ENCODE data around the gene TRNAU1AP.
A peak's percentile ranks its signal among the peaks of the same experiment; 100 is the strongest.
"Not testable (repeated sequence)": the region's sequence is repeated elsewhere in the genome, so short reads cannot be mapped to it uniquely, and the experiment has no call there.

The TRNAU1AP gene

DNA sequence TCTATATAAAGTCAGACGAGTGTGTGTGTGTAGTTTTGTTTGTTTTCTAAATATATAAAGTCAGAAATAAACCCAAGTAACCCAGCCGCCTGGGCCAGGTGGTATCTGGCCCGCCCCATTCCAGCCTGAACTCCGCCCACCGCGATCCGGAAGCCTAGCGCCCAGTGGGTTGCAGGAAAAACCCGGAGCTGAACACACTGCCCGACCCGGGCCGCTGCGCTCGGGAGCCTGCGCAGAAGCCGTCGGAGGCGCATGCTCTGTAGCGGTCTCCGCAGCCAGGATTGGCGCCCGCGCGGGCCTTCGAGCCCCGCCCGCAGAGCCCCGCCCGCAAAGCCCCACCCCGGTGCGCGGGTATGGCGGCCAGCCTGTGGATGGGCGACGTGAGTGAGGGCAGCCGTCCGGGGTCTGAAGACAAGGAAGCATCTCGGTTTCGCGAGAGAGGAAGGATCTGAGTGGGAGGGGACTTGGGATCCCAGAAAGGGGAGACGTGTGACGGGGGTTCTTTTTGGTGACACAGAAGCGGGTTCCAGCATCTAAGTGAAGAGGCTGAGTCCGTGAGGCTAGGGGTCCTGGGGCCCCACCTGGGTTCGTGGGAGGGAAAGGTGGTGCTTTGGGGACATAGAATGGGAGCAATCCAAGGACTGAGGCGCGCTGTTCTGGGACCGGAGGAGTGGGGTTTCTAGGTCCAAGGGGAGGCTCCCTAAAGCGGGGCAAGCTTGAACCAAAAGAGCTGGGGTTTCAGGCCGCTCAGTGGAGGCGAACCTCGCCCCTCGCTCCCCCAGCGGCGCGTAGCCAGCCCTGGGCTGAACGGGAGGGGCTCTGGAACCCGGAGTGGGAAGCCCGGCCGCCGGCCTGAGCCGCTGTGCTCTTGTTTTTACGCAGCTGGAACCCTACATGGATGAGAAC, at the start of gene TRNAU1AP:
TSS of gene TRNAU1AP (plus strand) at position 328 of the 906 bp plus-strand sequence. CDS start at position 354, 26 bp downstream.
- DNase-seq, result peak; percentile 96

DNA sequence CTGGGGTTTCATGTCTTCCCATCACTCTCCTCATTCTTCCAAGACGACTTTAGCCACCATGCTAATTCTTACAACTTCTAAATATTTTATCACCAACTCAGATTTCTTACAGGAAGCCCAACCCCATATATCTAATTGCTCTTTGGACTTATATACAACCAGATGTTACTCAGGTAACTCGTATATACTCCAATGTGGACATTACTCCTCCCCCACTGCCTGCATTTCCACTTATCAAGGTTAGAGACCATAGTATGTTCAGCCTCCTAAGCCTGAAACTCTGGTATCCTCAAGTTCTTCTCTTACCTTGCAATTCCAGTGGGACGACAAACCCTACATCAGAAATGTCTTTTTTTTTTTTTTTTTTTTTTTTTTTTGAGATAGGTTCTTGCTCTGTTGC, 49.8 kb upstream of the TRNAU1AP start:
- no peak for DNase-seq

GRCh38 chr1:28505406-28506187, 47.3 kb upstream of the TRNAU1AP start, which contains the start of gene RCC1:
Gene RCC1, plus strand, starts transcription at chr1:28506043. Its CDS starts 23,824 bp downstream, at chr1:28529867.
- DNase-seq, result peak; percentile 89

DNA sequence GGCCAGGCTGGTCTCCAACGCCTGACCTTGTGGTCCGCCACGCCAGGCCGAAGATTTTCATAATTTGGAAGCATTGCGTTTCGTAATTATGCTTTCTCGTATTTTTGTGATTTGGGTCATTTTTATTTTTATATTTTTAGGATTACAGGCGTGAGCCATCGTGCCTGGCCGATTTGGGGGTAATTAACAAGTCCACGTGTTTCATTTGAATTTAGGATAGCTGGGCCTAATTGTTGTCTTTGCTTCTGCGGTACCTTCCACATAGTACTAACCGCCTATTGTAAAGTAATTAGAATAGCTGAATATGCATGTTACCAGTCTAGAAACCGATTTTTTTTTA, 46.0 kb upstream of the TRNAU1AP start:
- no peak for DNase-seq

- DNase-seq, result no peak
Measured at GRCh38 chr1:28507247-28507645, 45.6 kb upstream of the TRNAU1AP start.

- no peak for DNase-seq
Measured at GRCh38 chr1:28507646-28508434, 45.0 kb upstream of the TRNAU1AP start.

- DNase-seq, result no peak
Measured at GRCh38 chr1:28508435-28508754, 44.5 kb upstream of the TRNAU1AP start.

DNA sequence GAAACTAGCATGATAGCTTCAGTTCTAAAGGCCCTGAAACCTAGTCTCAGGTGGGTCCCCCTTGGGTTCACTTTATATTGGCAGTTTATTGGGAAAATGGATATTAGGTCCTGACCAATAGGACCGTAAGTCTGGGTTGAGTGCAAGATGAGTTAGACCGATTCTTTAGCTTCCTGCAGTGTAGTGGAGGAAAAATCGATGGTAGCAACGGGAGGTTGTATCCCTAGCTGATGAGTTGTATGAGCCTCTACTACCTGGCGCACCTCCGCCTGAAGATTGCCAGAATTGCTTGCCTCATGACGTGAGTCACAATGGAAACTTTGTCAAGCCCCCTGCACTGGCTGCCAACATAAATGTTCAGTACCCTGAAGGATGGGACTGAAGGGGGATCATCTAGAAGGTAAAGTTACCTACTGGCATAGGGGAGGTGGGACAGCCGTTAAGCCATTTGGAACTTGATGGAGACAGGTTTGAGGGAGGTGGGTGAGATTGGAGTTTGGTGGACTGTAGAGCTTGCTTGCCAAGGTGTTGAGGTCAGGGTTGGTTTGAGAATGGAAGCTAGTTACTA, 43.1 kb upstream of the TRNAU1AP start:
- DNase-seq, result peak; percentile 44

GRCh38 chr1:28510273-28510969, 42.5 kb upstream of the TRNAU1AP start:
- no peak for DNase-seq

DNA sequence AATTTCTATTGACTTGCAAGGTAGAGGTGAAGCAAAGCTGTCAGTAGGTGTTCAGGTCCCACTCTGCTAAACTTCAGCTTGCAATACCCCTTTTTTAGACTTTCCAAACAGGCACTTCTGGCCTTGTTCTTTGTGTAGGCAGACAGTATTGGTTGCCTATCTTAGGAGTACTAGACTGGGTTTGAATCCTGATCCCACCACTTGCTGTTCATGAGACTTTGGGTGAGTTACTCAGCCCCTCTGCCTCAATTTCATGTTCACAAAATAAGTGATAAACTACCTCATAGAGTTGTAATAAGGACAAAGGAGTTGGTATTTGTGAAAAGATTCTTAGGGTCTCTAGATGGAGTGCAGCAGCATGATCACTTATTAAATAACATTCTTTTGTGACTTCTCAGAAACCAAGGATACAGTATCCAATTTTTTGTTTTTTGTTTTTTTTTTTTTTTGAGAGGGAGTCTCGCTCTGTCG, 41.9 kb upstream of the TRNAU1AP start:
- DNase-seq, result no peak

DNA sequence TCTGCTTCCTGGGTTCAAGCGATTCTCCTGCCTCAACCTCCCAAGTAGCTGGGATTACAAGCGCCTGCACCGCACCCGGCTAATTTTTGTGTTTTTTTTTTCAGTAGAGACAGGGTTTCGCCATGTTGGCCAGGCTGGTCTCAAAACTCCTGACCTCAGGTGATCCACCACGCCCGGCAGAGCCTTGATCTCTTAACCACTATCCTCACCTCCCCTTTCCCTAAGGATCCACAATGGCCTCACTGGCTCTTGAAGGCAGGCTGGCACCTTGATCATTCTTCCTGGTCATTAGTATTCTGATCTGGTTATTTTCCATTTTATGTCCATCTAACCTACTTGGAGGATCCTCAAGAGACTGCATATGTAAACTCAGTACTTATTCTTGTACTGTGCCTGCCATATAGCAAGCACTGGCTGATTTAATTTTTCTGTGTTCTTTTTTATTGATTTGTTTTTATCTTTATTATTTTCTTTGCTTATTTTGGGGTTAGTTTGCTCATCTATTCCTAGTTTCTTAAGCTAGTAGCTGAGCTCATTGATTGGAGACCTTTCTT, 40.8 kb upstream of the TRNAU1AP start:
- no peak for DNase-seq

GRCh38 chr1:28514445-28514933, 38.4 kb upstream of the TRNAU1AP start:
- DNase-seq, result not testable (repeated sequence)

DNA sequence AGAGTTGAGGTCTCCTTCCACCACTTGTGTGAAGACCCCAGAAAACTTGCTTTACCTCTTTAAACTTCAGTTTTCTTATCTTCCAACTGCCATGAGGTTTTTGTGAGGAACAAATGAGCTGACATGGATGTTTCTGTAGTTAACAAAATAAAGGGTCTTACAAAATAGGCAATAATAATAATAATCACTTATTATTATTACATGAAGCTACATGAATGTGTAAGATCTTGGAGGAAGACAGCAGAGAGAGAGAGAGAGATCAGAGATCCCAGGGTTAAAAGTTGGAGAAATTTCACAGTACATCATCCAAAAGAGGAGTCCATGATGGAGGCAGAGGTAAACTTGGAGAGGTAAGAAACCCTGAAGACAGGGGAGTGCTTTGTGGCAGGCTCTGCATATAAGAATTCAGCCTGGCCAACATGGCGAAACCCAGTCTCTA, 36.3 kb upstream of the TRNAU1AP start:
- no peak for DNase-seq

DNA sequence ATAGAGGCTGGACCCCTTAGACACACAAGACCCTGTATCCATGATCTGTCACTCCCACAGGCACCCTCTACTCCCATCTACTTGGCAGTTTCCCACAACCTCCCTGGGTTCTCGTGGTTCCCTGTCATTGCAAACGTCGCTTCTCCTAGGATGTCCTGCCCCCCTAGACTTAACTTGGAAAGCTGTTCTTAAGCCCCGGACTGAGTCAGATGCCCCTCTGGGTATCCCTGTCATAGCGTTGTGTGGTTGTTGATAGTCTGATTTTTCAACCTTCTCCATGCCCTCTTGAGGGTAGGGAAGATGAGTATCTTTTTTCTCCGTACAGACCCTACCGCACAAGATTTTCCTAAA, 35.3 kb upstream of the TRNAU1AP start:
- no peak for DNase-seq

- peak; percentile 92 for DNase-seq
Measured at GRCh38 chr1:28518000-28518744, 34.7 kb upstream of the TRNAU1AP start.

GRCh38 chr1:28518745-28519341, 34.0 kb upstream of the TRNAU1AP start:
- DNase-seq, result no peak

GRCh38 chr1:28519946-28520725, 32.7 kb upstream of the TRNAU1AP start:
- no peak for DNase-seq

GRCh38 chr1:28520796-28521195, 32.1 kb upstream of the TRNAU1AP start:
- DNase-seq, result not testable (repeated sequence)

DNA sequence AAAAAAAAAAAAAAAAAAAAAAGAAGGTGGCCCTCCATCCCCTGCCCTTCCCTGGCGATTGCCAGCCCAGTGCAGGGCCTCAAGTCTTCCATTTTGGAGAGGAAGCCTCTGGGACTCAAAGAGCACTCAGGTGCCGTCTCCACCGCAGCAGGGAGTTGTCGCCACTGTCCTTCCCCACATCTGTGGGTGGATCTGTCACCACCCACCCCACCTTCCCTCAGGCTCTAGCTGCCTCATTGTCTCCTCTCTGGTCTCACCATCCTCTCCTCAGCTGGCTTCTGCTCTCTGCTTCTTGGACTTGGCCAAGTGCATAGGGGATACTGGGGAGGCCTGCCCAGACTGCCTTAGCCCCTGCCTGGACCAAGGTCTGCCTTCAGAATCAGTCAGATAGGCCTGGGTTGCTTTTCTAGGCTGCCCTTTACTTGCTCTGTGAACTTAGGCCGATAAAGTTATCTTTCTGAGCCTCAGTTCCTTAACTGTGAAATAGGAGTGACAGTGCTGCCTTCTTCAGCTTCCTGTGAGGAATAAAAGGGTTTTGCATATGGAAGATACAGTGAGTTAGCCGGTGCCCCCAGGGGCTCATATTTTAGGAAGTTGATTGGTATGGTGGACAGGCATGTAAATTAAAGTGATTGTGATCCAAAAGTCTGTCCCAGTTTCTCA, 31.3 kb upstream of the TRNAU1AP start:
- no peak for DNase-seq
